HCT116 (cell line): ENCODE results near the gene TMEM115. TPM values are rescaled to one million over a fixed set of nuclear protein-coding genes. Genes with fewer than 3 reads are reported as not detected.

Source experiments
- ATAC-seq: fragments of 200-7000 bp; cut with Tn5 transposase; 2 replicates; pipeline ENCODE4 v1.9.1; 2020; ENCODE audit warnings: mild to moderate bottlenecking, moderate library complexity
- BruUV-seq: library from RNA; stranded (reverse); fragments of 400-500 nt; replicated peaks from 2 replicates; lab custom pipeline; 2021; lab: Mats Ljungman, UMichigan
- CTCF ChIA-PET: fragments of 300-600 bp; sonication (Branson Sonifier 250); formaldehyde crosslinking; loops from one replicate; lab custom pipeline; 2021; ENCODE audit warnings: antibody characterized with exemption; lab: Charles Lee
- POLR2A ChIA-PET: fragments of 300-600, 350-600 bp; sonication (Branson Sonifier 250); formaldehyde crosslinking; loops from one replicate; lab custom pipeline; 2021; ENCODE audit warnings: antibody characterized with exemption; lab: Charles Lee
- RAD21 ChIA-PET, 2 experiments: fragments of 300-600 bp; sonication (Branson Sonifier 250); formaldehyde crosslinking; loops; one replicate each; lab custom pipeline; 2023; ENCODE audit warnings: low total read pairs in 2 of 2; ENCODE audit not compliant: uncharacterized antibody in 2 of 2, unreplicated experiment in 2 of 2, low non-redundant PET in 1 of 2; lab: Charles Lee
- DNase-seq: peaks from one replicate; pipeline ENCODE4 v3.0.0-alpha.2; 2010; ENCODE audit warnings: low read depth, low spot score
- H2AFZ ChIP-seq: fragments of 200-600 bp; shearing (Covaris generic), sonication (generic); 2 replicates; pipeline ENCODE4 v1.6.1; 2017; ENCODE audit warnings: low read depth, mixed run types, mixed read lengths, antibody characterized with exemption, low read length; ENCODE audit not compliant: poor library complexity, severe bottlenecking
- H3K27ac ChIP-seq: 2 replicates; pipeline ENCODE4 v1.5.1; 2012; ENCODE audit warnings: low read depth, low read length
- H3K27me3 ChIP-seq: fragments of 200-600 bp; sonication (generic); 2 replicates; pipeline ENCODE4 v1.6.1; 2016; ENCODE audit warnings: mixed run types, low read length, mixed read lengths; ENCODE audit not compliant: insufficient read depth
- H3K36me3 ChIP-seq, 2 experiments: fragments of 200-500 bp in 1 of 2; fragments of 200-600 bp in 1 of 2; sonication (Bioruptor generic) in 1 of 2; sonication (generic) in 1 of 2; 2 replicates each; pipeline versions ENCODE4 v1.5.1 to v1.6.1; 2014 to 2016; ENCODE audit warnings: low read length in 2 of 2, inconsistent platforms in 1 of 2, mixed read lengths in 1 of 2, mixed run types in 1 of 2; ENCODE audit not compliant: insufficient read depth in 2 of 2, control insufficient read depth in 1 of 2
- H3K4me1 ChIP-seq, 2 experiments: fragments of 200-600 bp in 1 of 2; sonication (generic) in 1 of 2; 2 replicates each; pipeline versions ENCODE4 v1.5.1 to v1.6.1; 2012 to 2017; ENCODE audit warnings: low read length in 2 of 2, inconsistent platforms in 1 of 2, mild to moderate bottlenecking in 1 of 2, mixed read lengths in 1 of 2, mixed run types in 1 of 2, moderate library complexity in 1 of 2; ENCODE audit not compliant: insufficient read depth in 2 of 2, control insufficient read depth in 1 of 2
- H3K4me2 ChIP-seq: fragments of 200-600 bp; sonication (generic); 2 replicates; pipeline ENCODE4 v1.6.1; 2017; ENCODE audit warnings: mixed run types, low read length, mixed read lengths
- H3K4me3 ChIP-seq, 2 experiments: fragments of 200-600 bp in 1 of 2; sonication (generic) in 1 of 2; replicated peaks in 1 of 2; 2 replicates each; pipeline ENCODE4 v1.5.1; 2011 to 2016; ENCODE audit warnings: low read length in 2 of 2, control low read depth in 1 of 2, low read depth in 1 of 2, mild to moderate bottlenecking in 1 of 2, mixed read lengths in 1 of 2, mixed run types in 1 of 2
- H3K79me2 ChIP-seq: fragments of 200-600 bp; sonication (generic); 2 replicates; pipeline ENCODE4 v1.6.1; 2017; ENCODE audit warnings: mild to moderate bottlenecking, mixed run types, low read length, moderate library complexity, mixed read lengths; ENCODE audit not compliant: insufficient read depth
- H3K9ac ChIP-seq: fragments of 200-600 bp; sonication (generic); 2 replicates; pipeline ENCODE4 v1.6.1; 2016; ENCODE audit warnings: low read length, mixed read lengths
- H3K9me2 ChIP-seq: fragments of 200-600 bp; sonication (generic), shearing (Covaris generic); 2 replicates; pipeline ENCODE4 v1.6.1; 2017; ENCODE audit warnings: mixed run types, mild to moderate bottlenecking, moderate library complexity; ENCODE audit not compliant: insufficient read depth
- H3K9me3 ChIP-seq, 2 experiments: fragments of 200-500 bp in 1 of 2; fragments of 200-600 bp in 1 of 2; sonication (Bioruptor generic) in 1 of 2; sonication (generic) in 1 of 2; 2 replicates each; pipeline ENCODE4 v1.6.1; 2014 to 2017; ENCODE audit warnings: low read length in 2 of 2, mixed read lengths in 2 of 2, inconsistent platforms in 1 of 2, low read depth in 1 of 2, mild to moderate bottlenecking in 1 of 2, mixed run types in 1 of 2, moderate library complexity in 1 of 2; ENCODE audit not compliant: control insufficient read depth in 1 of 2, insufficient read depth in 1 of 2
- H4K20me1 ChIP-seq: fragments of 200-600 bp; sonication (generic), shearing (Covaris generic); 2 replicates; pipeline ENCODE4 v1.6.1; 2017; ENCODE audit warnings: mixed run types, mild to moderate bottlenecking, moderate library complexity; ENCODE audit not compliant: insufficient read depth
- CEBPB ChIP-seq: IDR thresholded peaks from 2 replicates; pipeline ENCODE4 v1.6.1; 2012; ENCODE audit warnings: low read depth
- EZH2 ChIP-seq: fragments of 200-600 bp; sonication (generic); IDR thresholded peaks from 2 replicates; pipeline ENCODE4 v1.6.1; 2017; ENCODE audit warnings: antibody characterized with exemption, mixed run types
- EZH2phosphoT487 ChIP-seq: fragments of 200-600 bp; IDR thresholded peaks from 2 replicates; pipeline ENCODE4 v1.6.1; 2018; ENCODE audit warnings: antibody characterized with exemption, borderline replicate concordance
- FOSL1 ChIP-seq: IDR thresholded peaks from 2 replicates; pipeline ENCODE4 v1.6.1; 2012; ENCODE audit warnings: low read depth
- POLR2A ChIP-seq: IDR thresholded peaks from 2 replicates; pipeline ENCODE4 v1.7.0; 2011; ENCODE audit warnings: borderline replicate concordance; ENCODE audit not compliant: insufficient read depth, insufficient read length; ENCODE audit errors: extremely low read depth
- POLR2AphosphoS5 ChIP-seq: IDR thresholded peaks from 2 replicates; pipeline ENCODE4 v1.6.1; 2011; ENCODE audit warnings: mild to moderate bottlenecking, low read depth, low read length, moderate library complexity
- YY1 ChIP-seq: IDR thresholded peaks from 2 replicates; pipeline ENCODE4 v1.6.1; 2011; ENCODE audit warnings: low read length, low read depth, moderate library complexity, mild to moderate bottlenecking; ENCODE audit not compliant: insufficient replicate concordance; ENCODE audit errors: extremely low read depth
- ZFX ChIP-seq: fragments of 450-650 bp; IDR thresholded peaks from 2 replicates; pipeline ENCODE4 v1.6.1; 2017
- ZNF274 ChIP-seq: fragments of 200-500 bp; sonication (Bioruptor generic); IDR thresholded peaks from 2 replicates; pipeline ENCODE4 v1.6.1; 2014; ENCODE audit warnings: mild to moderate bottlenecking, low read depth, low read length, inconsistent platforms
- intact Hi-C: fragments of 100-400 bp; cut with micrococcal nuclease; formaldehyde crosslinking; loops from 2 replicates; pipeline ENCODE4 v1.10.0; 2022
- total RNA-seq: library from RNA; stranded (reverse); gene quantifications from one replicate; pipeline ENCODE4 v1.2.1, GENCODE V29; 2021; ENCODE audit not compliant: unreplicated experiment

TMEM115 gene
- total RNA-seq, 1 experiment from 2014 or later, result 24.6 TPM

- no peak overlapping the region for H2AFZ ChIP-seq
- no peak for TF ChIP-seq CEBPB
- no peak for TF ChIP-seq YY1
- no peak for TF ChIP-seq EZH2
- peaks cover 32% of the 10 kb centered on the region for H3K79me2 ChIP-seq
- peak overlapping the region; percentile 91 for H3K4me2 ChIP-seq
- H3K4me1 ChIP-seq, result peaks cover 3 to 35% of the 10 kb centered on the region in 2 experiments; a peak in 3 of 4 replicates
- intact Hi-C loops, result loop anchor here (1.0 to 10.0 kb wide), 2 partner anchors 8 to 1033 kb away; partner anchors contain the start of genes MANF and TMEM115
- H3K9ac ChIP-seq, result peak overlapping the region; percentile 72
- H3K27ac ChIP-seq, result peak overlapping the region; percentile 70
- RAD21 ChIA-PET, result no interaction called here
- H4K20me1 ChIP-seq, result no peaks in the 10 kb centered on the region
- POLR2A ChIA-PET, result interaction anchor here (0.6 to 2.2 kb wide), 4 partner anchors 11 to 76 kb away, joined by 3 to 21 read pairs (median 7); partner anchors contain the start of genes RASSF1 and TUSC2
- no TSS peak for BruUV-seq
- DNase-seq (no peak), ATAC-seq (peak; percentile 3; the same call in 1 of the 2 replicates)
- H3K27me3 ChIP-seq, result no peaks in the 10 kb centered on the region
- no peaks in the 10 kb centered on the region for H3K9me3 ChIP-seq
- no peaks in the 10 kb centered on the region for H3K9me2 ChIP-seq
- H3K36me3 ChIP-seq, result peaks cover 7 to 31% of the 10 kb centered on the region in 2 experiments; a peak in 2 of 4 replicates
- H3K4me3 ChIP-seq, result peak overlapping the region; percentile 73 to 83
- CTCF ChIA-PET, result no interaction called here
Observed at GRCh38 chr3:50351323-50351697, 8.0 kb downstream of the TMEM115 start.

- Histone ChIP-seq H3K4me2 (peak within 1 kb of the TSS; percentile 91), H4K20me1 (no peaks in the 10 kb centered on the region), H3K27me3 (no peaks in the 10 kb centered on the region), H3K27ac (peak within 1 kb of the TSS; percentile 70), H3K9me3 (no peaks in the 10 kb centered on the region), H3K79me2 (peaks cover 26% of the 10 kb centered on the region), H3K9me2 (no peaks in the 10 kb centered on the region), H3K4me3 (peak within 1 kb of the TSS; percentile 73 to 83), H3K36me3 (peaks cover 7 to 31% of the 10 kb centered on the region in 2 experiments; a peak in 2 of 4 replicates), H3K4me1 (peaks cover 6 to 37% of the 10 kb centered on the region in 2 experiments), H2AFZ (no peak within 1 kb of the TSS), H3K9ac (peak within 1 kb of the TSS; percentile 72)
- intact Hi-C loops, result loop anchor here (1.0 to 10.0 kb wide), 2 partner anchors 9 to 1034 kb away; partner anchors contain the start of genes MANF and TMEM115
- ChIA-PET CTCF (interaction anchor here (0.8 to 1.7 kb wide), 4 partner anchors 10 to 192 kb away, joined by 3 to 9 read pairs (median 6); partner anchors contain the start of gene RASSF1), POLR2A (interaction anchor here (0.6 to 2.2 kb wide), 9 partner anchors 9 to 198 kb away, joined by 3 to 21 read pairs (median 3); partner anchors contain the start of genes RASSF1, TMEM115 and TUSC2), RAD21 (no interaction called here)
- DNase-seq (peak; percentile 89), ATAC-seq (peak; percentile 92)
- TF ChIP-seq FOSL1 (no peak), POLR2A (peak; percentile 78), ZNF274 (no peak), EZH2phosphoT487 (no peak), POLR2AphosphoS5 (peak; percentile 94), CEBPB (no peak), ZFX (peak; percentile 74; the same call in 1 of the 2 replicates)
- BruUV-seq, result TSS peak; percentile 47
Observed at GRCh38 chr3:50350527-50351322, 8.6 kb downstream of the TMEM115 start, which contains the start of the genes CYB561D2 and NPRL2. CYB561D2 (plus strand) TSS chr3:50350862; CDS start chr3:50351434, 572 bp downstream. NPRL2 (minus strand) TSS chr3:50350775; CDS start chr3:50350652, 123 bp downstream.
